ENCODE data around the gene APOBR.

GRCh38 chr16:28502290-28502689, 7.8 kb downstream of the APOBR start:
- no peak for TF ChIP-seq CTCF (conservative IDR thresholded peaks at IDR 0.05; ENCODE audit: low read length)
- no peak for TF ChIP-seq EZH2phosphoT487 (IDR thresholded peaks at IDR 0.05; ENCODE audit: borderline replicate concordance)

Measured in Loucy (cell line).